Measurements from ENCODE around the gene NAALADL1. TPM values are rescaled to one million over a fixed set of nuclear protein-coding genes. Genes with fewer than 3 reads are reported as not detected.

The NAALADL1 gene
- total and polyA plus RNA-seq, 9 of the 15 experiments (the other 6 are each of a cell fraction or from before 2014, with no cell fraction given) = 0.06 to 0.72 (median 0.22) TPM; not detected in 4

DNA sequence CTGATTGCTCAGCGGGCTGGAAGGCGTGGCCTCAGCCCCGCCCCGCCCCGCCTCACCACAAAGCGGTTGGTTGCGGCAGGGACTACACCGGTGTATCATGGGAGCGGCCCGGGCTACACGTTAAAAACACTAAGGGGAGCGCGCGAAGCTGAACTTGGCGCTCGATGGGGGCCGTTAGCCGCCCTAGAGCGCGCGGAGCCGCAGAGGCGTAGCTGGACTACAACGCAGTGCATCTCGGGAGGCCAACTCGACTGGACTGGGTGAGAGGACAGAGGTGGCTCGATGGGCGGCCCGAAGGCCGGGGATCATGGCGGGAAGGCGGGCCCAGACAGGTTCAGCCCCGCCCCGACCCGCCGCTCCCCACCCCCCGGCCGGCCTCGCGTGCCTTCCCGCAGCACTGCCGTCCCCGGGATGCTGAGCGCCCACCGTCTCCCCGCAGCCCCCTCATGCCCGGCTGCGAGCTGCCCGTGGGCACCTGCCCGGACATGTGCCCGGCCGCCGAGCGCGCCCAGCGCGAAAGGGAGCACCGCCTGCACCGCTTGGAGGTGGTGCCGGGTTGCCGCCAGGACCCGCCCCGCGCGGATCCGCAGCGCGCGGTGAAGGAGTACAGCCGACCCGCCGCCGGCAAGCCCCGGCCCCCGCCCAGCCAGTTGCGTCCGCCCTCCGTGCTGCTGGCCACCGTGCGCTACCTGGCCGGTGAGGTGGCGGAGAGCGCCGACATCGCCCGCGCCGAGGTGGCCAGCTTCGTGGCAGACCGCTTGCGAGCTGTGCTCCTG is 17.3 kb downstream of the NAALADL1 start, which contains the start of gene SAC3D1 (continued):
- TF ChIP-seq ZBTB5 (IDR thresholded peaks at IDR 0.05) (no peak), ZC3H4 (CRISPR knock-in tag; IDR thresholded peaks at IDR 0.05; ENCODE audit: borderline replicate concordance) (no peak), E2F5 (CRISPR knock-in tag; IDR thresholded peaks at IDR 0.05) (no peak), XRCC4 (IDR thresholded peaks at IDR 0.05; ENCODE audit: extremely low read depth, insufficient read depth, insufficient read length) (no peak), ETV1 (tag; conservative IDR thresholded peaks at IDR 0.05; ENCODE audit: low read depth) (no peak), POU5F1 (IDR thresholded peaks at IDR 0.05; ENCODE audit: borderline replicate concordance, low read depth, low read length, partially characterized antibody) (no peak), ZNF311 (CRISPR knock-in tag; IDR thresholded peaks at IDR 0.05) (no peak), HNRNPK (IDR thresholded peaks at IDR 0.05; ENCODE audit: low read depth, low read length, poor library complexity, severe bottlenecking) (no peak), ATF1 (CRISPR knock-in tag; IDR thresholded peaks at IDR 0.05) (no peak), ATF1 (tag; IDR thresholded peaks at IDR 0.05) (peak; percentile 30; the same call in 1 of the 2 replicates), SPI1 (IDR thresholded peaks at IDR 0.05; ENCODE audit: borderline replicate concordance, low read depth, low read length) (no peak), ZNF133 (CRISPR knock-in tag; IDR thresholded peaks at IDR 0.05) (no peak), THRA (IDR thresholded peaks at IDR 0.05) (no peak), RBM25 (IDR thresholded peaks at IDR 0.05; ENCODE audit: low read depth, low read length, severe bottlenecking) (no peak), KAT8 (IDR thresholded peaks at IDR 0.05; ENCODE audit: low read depth) (no peak), SMARCB1 (IDR thresholded peaks at IDR 0.05; ENCODE audit: insufficient read length, low read depth) (no peak), NUFIP1 (IDR thresholded peaks at IDR 0.05; ENCODE audit: partially characterized antibody) (no peak)
- TF ChIP-seq, protein P1, sequence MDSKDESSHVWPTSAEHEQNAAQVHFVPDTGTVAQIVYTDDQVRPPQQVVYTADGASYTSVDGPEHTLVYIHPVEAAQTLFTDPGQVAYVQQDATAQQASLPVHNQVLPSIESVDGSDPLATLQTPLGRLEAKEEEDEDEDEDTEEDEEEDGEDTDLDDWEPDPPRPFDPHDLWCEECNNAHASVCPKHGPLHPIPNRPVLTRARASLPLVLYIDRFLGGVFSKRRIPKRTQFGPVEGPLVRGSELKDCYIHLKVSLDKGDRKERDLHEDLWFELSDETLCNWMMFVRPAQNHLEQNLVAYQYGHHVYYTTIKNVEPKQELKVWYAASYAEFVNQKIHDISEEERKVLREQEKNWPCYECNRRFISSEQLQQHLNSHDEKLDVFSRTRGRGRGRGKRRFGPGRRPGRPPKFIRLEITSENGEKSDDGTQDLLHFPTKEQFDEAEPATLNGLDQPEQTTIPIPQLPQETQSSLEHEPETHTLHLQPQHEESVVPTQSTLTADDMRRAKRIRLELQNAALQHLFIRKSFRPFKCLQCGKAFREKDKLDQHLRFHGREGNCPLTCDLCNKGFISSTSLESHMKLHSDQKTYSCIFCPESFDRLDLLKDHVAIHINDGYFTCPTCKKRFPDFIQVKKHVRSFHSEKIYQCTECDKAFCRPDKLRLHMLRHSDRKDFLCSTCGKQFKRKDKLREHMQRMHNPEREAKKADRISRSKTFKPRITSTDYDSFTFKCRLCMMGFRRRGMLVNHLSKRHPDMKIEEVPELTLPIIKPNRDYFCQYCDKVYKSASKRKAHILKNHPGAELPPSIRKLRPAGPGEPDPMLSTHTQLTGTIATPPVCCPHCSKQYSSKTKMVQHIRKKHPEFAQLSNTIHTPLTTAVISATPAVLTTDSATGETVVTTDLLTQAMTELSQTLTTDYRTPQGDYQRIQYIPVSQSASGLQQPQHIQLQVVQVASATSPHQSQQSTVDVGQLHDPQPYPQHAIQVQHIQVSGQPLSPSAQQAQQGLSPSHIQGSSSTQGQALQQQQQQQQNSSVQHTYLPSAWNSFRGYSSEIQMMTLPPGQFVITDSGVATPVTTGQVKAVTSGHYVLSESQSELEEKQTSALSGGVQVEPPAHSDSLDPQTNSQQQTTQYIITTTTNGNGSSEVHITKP (IDR thresholded peaks at IDR 0.05; ENCODE audit: partially characterized antibody) = peak; percentile 80
- TF ChIP-seq, protein P2, sequence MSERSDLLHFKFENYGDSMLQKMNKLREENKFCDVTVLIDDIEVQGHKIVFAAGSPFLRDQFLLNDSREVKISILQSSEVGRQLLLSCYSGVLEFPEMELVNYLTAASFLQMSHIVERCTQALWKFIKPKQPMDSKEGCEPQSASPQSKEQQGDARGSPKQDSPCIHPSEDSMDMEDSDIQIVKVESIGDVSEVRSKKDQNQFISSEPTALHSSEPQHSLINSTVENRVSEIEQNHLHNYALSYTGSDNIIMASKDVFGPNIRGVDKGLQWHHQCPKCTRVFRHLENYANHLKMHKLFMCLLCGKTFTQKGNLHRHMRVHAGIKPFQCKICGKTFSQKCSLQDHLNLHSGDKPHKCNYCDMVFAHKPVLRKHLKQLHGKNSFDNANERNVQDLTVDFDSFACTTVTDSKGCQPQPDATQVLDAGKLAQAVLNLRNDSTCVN (CRISPR knock-in tag; IDR thresholded peaks at IDR 0.05) = no peak

All from K562 (cell line).